ENCODE results near the gene AMY1C.

The AMY1C gene

DNA sequence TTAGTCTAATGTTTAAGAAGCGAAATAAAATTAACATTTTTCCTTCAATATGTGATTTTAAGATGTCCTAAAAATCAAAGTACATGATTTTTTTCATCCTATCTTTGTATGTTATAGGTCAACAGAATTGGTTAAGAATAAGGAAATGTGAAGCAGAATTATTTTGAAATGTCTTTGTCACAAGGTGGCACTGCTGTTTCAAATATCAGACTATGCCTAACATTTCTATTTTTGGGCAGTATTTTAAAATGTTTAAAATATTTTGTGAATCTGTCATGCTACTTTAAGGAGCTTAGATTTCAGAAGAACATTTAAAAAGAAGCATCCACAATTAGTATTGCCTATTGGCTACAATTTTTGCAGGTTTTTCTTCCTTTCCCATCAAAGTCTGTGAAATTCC is 38.7 kb downstream of the AMY1C start:
- no peak for DNase-seq (ENCODE audit: low spot score)
- no peak overlapping the region for H3K4me3 Mint-ChIP-seq
- H3K27me3 Mint-ChIP-seq (ENCODE audit: low read depth) = no peaks in the 10 kb centered on the region
- H3K9me3 Mint-ChIP-seq = peaks cover 6% of the 10 kb centered on the region
- no peaks in the 10 kb centered on the region for H3K36me3 Mint-ChIP-seq (ENCODE audit: low read depth)
- no peaks in the 10 kb centered on the region for H3K4me1 Mint-ChIP-seq (ENCODE audit: low read depth)
- H3K27ac Mint-ChIP-seq = no peak overlapping the region

DNA sequence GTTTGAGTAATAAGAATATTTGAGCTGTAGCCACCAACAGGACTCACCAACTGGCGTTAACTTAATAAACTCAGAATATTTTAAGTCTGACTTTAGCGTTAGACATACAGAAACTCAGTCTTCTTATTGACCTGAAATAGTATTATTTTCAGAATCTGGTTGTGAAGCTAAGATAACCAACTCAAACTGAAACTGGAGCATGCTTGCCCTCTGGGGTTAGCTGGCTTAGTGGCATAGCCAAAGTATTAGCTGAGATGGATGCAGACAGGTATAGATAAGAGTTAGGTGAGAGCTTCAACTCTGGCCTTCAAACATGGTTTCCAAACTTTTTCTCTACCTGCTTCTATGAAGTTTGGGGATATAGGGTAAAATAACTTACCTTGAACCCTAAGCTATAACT is 40.5 kb downstream of the AMY1C start:
- no peak overlapping the region for H3K27ac Mint-ChIP-seq
- H3K9me3 Mint-ChIP-seq = peaks cover 13% of the 10 kb centered on the region
- no peaks in the 10 kb centered on the region for H3K27me3 Mint-ChIP-seq (ENCODE audit: low read depth)
- no peak for DNase-seq (ENCODE audit: low spot score)
- no peak overlapping the region for H3K4me3 Mint-ChIP-seq
- no peaks in the 10 kb centered on the region for H3K36me3 Mint-ChIP-seq (ENCODE audit: low read depth)
- H3K4me1 Mint-ChIP-seq (ENCODE audit: low read depth) = no peaks in the 10 kb centered on the region

Measured in T-helper 2 cell treated with Interferon-gamma antibody and Interleukin-4, amounts not matched to agents 5 μg/mL and 100 μg/mL, for 36 hours (primary cell).